Body of pancreas (tissue), 4 donors: ENCODE measurements around the gene AGAP3.

Experiments
- POLR2A ChIP-seq, 3 donors: fragments of 450-650 bp; IDR thresholded peaks; one replicate each; pipeline ENCODE4 v1.6.1; 2016; ENCODE audit warnings: antibody characterized with exemption in 3 of 3, mild to moderate bottlenecking in 2 of 3
- TF ChIP-seq, protein P1 (sequence below), 7 experiments: fragments of 450-650 bp in 4 of 7; fragments of 200-600 bp in 3 of 7; sonication (generic) in 3 of 7; IDR thresholded peaks; one replicate each; pipeline ENCODE4 v1.5.1; 2016 to 2019; ENCODE audit warnings: antibody characterized with exemption in 7 of 7

DNA sequence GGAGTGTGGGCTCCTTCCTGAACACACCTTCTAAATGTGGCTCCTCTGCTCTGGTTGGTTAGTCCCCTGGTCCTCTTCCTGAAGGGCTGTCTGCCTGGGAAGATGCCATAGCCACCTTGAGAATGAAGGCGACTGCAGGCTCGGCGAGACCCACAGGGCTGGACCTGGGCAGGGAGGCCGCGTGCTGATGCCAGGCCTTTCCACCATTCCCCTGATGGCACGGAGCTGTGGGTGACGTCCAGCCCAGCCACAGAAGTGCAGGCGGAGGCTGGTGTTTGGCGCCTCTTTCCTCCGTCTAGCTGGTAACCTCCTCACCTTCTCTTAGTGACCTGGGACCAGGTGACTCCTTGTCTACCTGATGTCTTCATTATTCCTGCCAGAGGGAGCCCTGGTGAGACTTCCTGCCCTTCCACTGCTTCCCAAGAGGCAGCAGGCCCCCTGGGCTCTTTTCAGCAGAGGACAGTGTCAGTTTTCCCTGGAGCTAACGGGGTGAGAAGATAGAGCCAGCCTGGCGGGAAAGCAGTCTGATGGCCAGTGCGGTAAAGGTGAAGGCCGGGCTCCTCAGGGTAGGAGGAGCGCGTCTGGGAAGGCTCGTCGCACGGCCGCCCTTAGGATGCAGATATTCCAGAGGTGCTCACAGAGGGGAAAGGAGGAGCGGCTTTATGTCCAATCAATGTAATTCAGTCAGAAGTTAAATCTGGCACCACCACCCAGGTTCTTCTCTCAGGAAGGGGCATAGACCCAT, 46.4 kb downstream of the AGAP3 start:
- TF ChIP-seq, protein P1, sequence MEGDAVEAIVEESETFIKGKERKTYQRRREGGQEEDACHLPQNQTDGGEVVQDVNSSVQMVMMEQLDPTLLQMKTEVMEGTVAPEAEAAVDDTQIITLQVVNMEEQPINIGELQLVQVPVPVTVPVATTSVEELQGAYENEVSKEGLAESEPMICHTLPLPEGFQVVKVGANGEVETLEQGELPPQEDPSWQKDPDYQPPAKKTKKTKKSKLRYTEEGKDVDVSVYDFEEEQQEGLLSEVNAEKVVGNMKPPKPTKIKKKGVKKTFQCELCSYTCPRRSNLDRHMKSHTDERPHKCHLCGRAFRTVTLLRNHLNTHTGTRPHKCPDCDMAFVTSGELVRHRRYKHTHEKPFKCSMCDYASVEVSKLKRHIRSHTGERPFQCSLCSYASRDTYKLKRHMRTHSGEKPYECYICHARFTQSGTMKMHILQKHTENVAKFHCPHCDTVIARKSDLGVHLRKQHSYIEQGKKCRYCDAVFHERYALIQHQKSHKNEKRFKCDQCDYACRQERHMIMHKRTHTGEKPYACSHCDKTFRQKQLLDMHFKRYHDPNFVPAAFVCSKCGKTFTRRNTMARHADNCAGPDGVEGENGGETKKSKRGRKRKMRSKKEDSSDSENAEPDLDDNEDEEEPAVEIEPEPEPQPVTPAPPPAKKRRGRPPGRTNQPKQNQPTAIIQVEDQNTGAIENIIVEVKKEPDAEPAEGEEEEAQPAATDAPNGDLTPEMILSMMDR (IDR thresholded peaks at IDR 0.05): no peak
- no peak for TF ChIP-seq POLR2A (IDR thresholded peaks at IDR 0.05)
